PC-9 (cell line): ENCODE data around the gene ATRNL1. TPM values are rescaled to one million over a fixed set of nuclear protein-coding genes. Genes with fewer than 3 reads are reported as not detected.

Experiments used
- BruUV-seq: library from RNA; stranded (reverse); fragments of 400-500 nt; replicated peaks from 2 replicates; lab custom pipeline; 2021; lab: Mats Ljungman, UMichigan
- CTCF ChIA-PET: fragments of 300-600 bp; sonication (Branson Sonifier 250); formaldehyde crosslinking; loops from one replicate; lab custom pipeline; 2022; ENCODE audit warnings: antibody characterized with exemption; lab: Charles Lee
- POLR2A ChIA-PET: fragments of 300-600 bp; sonication (Branson Sonifier 250); formaldehyde crosslinking; loops from one replicate; lab custom pipeline; 2022; ENCODE audit warnings: antibody characterized with exemption; ENCODE audit not compliant: unreplicated experiment; lab: Charles Lee
- DNase-seq, 2 experiments: peaks; one replicate each; pipeline versions ENCODE4 v3.0.0 to v3.0.0-alpha.2; 2015 to 2022; ENCODE audit warnings: mixed read lengths in 1 of 2
- H2AFZ ChIP-seq: fragments of 200-600 bp; sonication (generic); 2 replicates; pipeline ENCODE4 v1.8.1; 2017; ENCODE audit warnings: antibody characterized with exemption
- H3F3A ChIP-seq: fragments of 200-600 bp; sonication (generic); 2 replicates; pipeline ENCODE4 v1.8.1; 2017; ENCODE audit warnings: antibody characterized with exemption, mild to moderate bottlenecking, low read depth; ENCODE audit not compliant: insufficient read depth
- H3K27ac ChIP-seq: fragments of 200-600 bp; sonication (generic); 2 replicates; pipeline ENCODE4 v1.6.1; 2016; ENCODE audit warnings: mixed run types
- H3K27me3 ChIP-seq: fragments of 200-600 bp; sonication (generic); 2 replicates; pipeline ENCODE4 v1.6.1; 2016; ENCODE audit warnings: low read depth, mixed run types; ENCODE audit not compliant: insufficient read depth
- H3K36me3 ChIP-seq: fragments of 200-600 bp; sonication (generic); 2 replicates; pipeline ENCODE4 v1.6.1; 2016; ENCODE audit warnings: low read depth, mixed run types
- H3K4me1 ChIP-seq: fragments of 200-600 bp; sonication (generic); replicated peaks from 2 replicates; pipeline ENCODE4 v1.6.1; 2016; ENCODE audit warnings: mixed run types; ENCODE audit not compliant: insufficient read depth
- H3K4me2 ChIP-seq: fragments of 200-600 bp; sonication (generic); 2 replicates; pipeline ENCODE4 v1.6.1; 2017; ENCODE audit warnings: mixed run types
- H3K4me3 ChIP-seq: fragments of 200-600 bp; sonication (generic); 2 replicates; pipeline ENCODE4 v1.6.1; 2016; ENCODE audit warnings: mixed run types
- H3K79me2 ChIP-seq: fragments of 200-600 bp; sonication (generic); 2 replicates; pipeline ENCODE4 v1.6.1; 2017; ENCODE audit warnings: low read depth, mixed run types
- H3K9me2 ChIP-seq: fragments of 200-600 bp; sonication (generic); 2 replicates; pipeline ENCODE4 v1.8.1; 2017; ENCODE audit warnings: mild to moderate bottlenecking; ENCODE audit not compliant: insufficient read depth
- H3K9me3 ChIP-seq: fragments of 200-600 bp; sonication (generic); 2 replicates; pipeline ENCODE4 v1.8.1; 2016; ENCODE audit warnings: low read depth; ENCODE audit not compliant: insufficient read depth
- H4K20me1 ChIP-seq: fragments of 200-600 bp; sonication (generic); 2 replicates; pipeline ENCODE4 v1.8.1; 2017; ENCODE audit not compliant: insufficient read depth
- CTCF ChIP-seq: fragments of 200-600 bp; sonication (generic); conservative IDR thresholded peaks from 2 replicates; pipeline ENCODE4 v1.6.1; 2017; ENCODE audit warnings: mixed run types, antibody characterized with exemption, mild to moderate bottlenecking, moderate library complexity
- EZH2 ChIP-seq: fragments of 200-600 bp; sonication (generic); IDR thresholded peaks from 2 replicates; pipeline ENCODE4 v1.8.0; 2017; ENCODE audit warnings: antibody characterized with exemption, low read depth
- intact Hi-C: fragments of 100-400 bp; cut with micrococcal nuclease; formaldehyde crosslinking; loops from one replicate; pipeline ENCODE4 v1.10.0; 2022; ENCODE audit not compliant: unreplicated experiment
- total RNA-seq: library from RNA; stranded (reverse); gene quantifications from 2 replicates; pipeline ENCODE4 v1.2.3, GENCODE V29; 2021

Gene ATRNL1
- total RNA-seq, 1 experiment from 2014 or later, result not detected

- H4K20me1 ChIP-seq, result no peaks in the 10 kb centered on the region
- no peak overlapping the region for H3K4me2 ChIP-seq
- TF ChIP-seq EZH2 (no peak), CTCF (no peak)
- CTCF ChIA-PET, result no interaction called here
- intact Hi-C loops, result no loop called here
- no peaks in the 10 kb centered on the region for H3K4me1 ChIP-seq
- no peak overlapping the region for H3K27ac ChIP-seq
- no peak overlapping the region for H3K4me3 ChIP-seq
- no peak overlapping the region for H2AFZ ChIP-seq
- no peaks in the 10 kb centered on the region for H3K79me2 ChIP-seq
- no peaks in the 10 kb centered on the region for H3K9me2 ChIP-seq
- POLR2A ChIA-PET, result no interaction called here
- BruUV-seq, result no TSS peak
- DNase-seq, result no peak
- no peaks in the 10 kb centered on the region for H3K9me3 ChIP-seq
- H3F3A ChIP-seq, result no peaks in the 10 kb centered on the region
- no peaks in the 10 kb centered on the region for H3K36me3 ChIP-seq
- H3K27me3 ChIP-seq, result no peaks in the 10 kb centered on the region
Measured at GRCh38 chr10:115829521-115830205, 736.5 kb downstream of the ATRNL1 start.

GRCh38 chr10:115830265-115830970 is 737.3 kb downstream of the ATRNL1 start:
- Histone ChIP-seq H3K4me1 (no peaks in the 10 kb centered on the region), H3K27ac (no peak overlapping the region), H3K4me3 (no peak overlapping the region), H3K9me3 (no peaks in the 10 kb centered on the region), H3F3A (no peaks in the 10 kb centered on the region), H2AFZ (no peak overlapping the region), H3K36me3 (no peaks in the 10 kb centered on the region), H3K79me2 (no peaks in the 10 kb centered on the region), H3K4me2 (no peak overlapping the region), H3K27me3 (no peaks in the 10 kb centered on the region), H3K9me2 (no peaks in the 10 kb centered on the region), H4K20me1 (no peaks in the 10 kb centered on the region)
- POLR2A ChIA-PET, result no interaction called here
- BruUV-seq, result no TSS peak
- CTCF ChIA-PET, result no interaction called here
- DNase-seq, result no peak
- intact Hi-C loops, result no loop called here
- TF ChIP-seq EZH2 (no peak), CTCF (no peak)

- H3K27ac ChIP-seq, result no peak overlapping the region
- no peaks in the 10 kb centered on the region for H3K4me1 ChIP-seq
- intact Hi-C loops, result no loop called here
- H3K4me2 ChIP-seq, result no peak overlapping the region
- ChIA-PET POLR2A (no interaction called here), CTCF (no interaction called here)
- no peaks in the 10 kb centered on the region for H3K9me3 ChIP-seq
- H3K4me3 ChIP-seq, result no peak overlapping the region
- no peaks in the 10 kb centered on the region for H4K20me1 ChIP-seq
- TF ChIP-seq CTCF (no peak), EZH2 (no peak)
- BruUV-seq, result no TSS peak
- no peaks in the 10 kb centered on the region for H3F3A ChIP-seq
- H2AFZ ChIP-seq, result no peak overlapping the region
- DNase-seq, result no peak
- H3K27me3 ChIP-seq, result no peaks in the 10 kb centered on the region
- H3K79me2 ChIP-seq, result no peaks in the 10 kb centered on the region
- no peaks in the 10 kb centered on the region for H3K9me2 ChIP-seq
- no peaks in the 10 kb centered on the region for H3K36me3 ChIP-seq
Measured at GRCh38 chr10:115831016-115831415, 737.9 kb downstream of the ATRNL1 start.
